ENCODE data around the gene DDX39B.
"Not testable (repeated sequence)": the region's sequence is repeated elsewhere in the genome, so short reads cannot be mapped to it uniquely, and the experiment has no call there.

Gene DDX39B

DNA sequence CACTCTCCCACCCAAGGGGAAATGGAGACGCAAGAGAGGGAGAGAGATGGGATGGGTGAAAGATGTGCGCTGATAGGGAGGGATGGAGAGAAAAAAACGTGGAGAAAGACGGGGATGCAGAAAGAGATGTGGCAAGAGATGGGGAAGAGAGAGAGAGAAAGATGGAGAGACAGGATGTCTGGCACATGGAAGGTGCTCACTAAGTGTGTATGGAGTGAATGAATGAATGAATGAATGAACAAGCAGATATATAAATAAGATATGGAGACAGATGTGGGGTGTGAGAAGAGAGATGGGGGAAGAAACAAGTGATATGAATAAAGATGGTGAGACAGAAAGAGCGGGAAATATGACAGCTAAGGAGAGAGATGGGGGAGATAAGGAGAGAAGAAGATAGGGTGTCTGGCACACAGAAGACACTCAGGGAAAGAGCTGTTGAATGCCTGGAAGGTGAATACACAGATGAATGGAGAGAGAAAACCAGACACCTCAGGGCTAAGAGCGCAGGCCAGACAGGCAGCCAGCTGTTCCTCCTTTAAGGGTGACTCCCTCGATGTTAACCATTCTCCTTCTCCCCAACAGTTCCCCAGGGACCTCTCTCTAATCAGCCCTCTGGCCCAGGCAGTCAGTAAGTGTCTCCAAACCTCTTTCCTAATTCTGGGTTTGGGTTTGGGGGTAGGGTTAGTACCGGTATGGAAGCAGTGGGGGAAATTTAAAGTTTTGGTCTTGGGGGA is 34.3 kb upstream of the DDX39B start:
- DNase-seq (ENCODE audit: low read depth), result no peak

DNA sequence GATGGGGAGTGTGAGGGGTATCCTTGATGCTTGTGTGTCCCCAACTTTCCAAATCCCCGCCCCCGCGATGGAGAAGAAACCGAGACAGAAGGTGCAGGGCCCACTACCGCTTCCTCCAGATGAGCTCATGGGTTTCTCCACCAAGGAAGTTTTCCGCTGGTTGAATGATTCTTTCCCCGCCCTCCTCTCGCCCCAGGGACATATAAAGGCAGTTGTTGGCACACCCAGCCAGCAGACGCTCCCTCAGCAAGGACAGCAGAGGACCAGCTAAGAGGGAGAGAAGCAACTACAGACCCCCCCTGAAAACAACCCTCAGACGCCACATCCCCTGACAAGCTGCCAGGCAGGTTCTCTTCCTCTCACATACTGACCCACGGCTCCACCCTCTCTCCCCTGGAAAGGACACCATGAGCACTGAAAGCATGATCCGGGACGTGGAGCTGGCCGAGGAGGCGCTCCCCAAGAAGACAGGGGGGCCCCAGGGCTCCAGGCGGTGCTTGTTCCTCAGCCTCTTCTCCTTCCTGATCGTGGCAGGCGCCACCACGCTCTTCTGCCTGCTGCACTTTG is 33.6 kb upstream of the DDX39B start, which contains the start of gene TNF:
Gene TNF (plus strand): TSS at position 231 of the 567 bp plus-strand sequence. CDS start 177 bp downstream, at position 408.
- DNase-seq (ENCODE audit: low read depth), result no peak

DNA sequence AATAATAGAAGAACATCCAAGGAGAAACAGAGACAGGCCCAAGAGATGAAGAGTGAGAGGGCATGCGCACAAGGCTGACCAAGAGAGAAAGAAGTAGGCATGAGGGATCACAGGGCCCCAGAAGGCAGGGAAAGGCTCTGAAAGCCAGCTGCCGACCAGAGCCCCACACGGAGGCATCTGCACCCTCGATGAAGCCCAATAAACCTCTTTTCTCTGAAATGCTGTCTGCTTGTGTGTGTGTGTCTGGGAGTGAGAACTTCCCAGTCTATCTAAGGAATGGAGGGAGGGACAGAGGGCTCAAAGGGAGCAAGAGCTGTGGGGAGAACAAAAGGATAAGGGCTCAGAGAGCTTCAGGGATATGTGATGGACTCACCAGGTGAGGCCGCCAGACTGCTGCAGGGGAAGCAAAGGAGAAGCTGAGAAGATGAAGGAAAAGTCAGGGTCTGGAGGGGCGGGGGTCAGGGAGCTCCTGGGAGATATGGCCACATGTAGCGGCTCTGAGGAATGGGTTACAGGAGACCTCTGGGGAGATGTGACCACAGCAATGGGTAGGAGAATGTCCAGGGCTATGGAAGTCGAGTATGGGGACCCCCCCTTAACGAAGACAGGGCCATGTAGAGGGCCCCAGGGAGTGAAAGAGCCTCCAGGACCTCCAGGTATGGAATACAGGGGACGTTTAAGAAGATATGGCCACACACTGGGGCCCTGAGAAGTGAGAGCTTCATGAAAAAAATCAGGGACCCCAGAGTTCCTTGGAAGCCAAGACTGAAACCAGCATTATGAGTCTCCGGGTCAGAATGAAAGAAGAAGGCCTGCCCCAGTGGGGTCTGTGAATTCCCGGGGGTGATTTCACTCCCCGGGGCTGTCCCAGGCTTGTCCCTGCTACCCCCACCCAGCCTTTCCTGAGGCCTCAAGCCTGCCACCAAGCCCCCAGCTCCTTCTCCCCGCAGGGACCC is 32.6 kb upstream of the DDX39B start:
- no peak for DNase-seq (ENCODE audit: low read depth)

DNA sequence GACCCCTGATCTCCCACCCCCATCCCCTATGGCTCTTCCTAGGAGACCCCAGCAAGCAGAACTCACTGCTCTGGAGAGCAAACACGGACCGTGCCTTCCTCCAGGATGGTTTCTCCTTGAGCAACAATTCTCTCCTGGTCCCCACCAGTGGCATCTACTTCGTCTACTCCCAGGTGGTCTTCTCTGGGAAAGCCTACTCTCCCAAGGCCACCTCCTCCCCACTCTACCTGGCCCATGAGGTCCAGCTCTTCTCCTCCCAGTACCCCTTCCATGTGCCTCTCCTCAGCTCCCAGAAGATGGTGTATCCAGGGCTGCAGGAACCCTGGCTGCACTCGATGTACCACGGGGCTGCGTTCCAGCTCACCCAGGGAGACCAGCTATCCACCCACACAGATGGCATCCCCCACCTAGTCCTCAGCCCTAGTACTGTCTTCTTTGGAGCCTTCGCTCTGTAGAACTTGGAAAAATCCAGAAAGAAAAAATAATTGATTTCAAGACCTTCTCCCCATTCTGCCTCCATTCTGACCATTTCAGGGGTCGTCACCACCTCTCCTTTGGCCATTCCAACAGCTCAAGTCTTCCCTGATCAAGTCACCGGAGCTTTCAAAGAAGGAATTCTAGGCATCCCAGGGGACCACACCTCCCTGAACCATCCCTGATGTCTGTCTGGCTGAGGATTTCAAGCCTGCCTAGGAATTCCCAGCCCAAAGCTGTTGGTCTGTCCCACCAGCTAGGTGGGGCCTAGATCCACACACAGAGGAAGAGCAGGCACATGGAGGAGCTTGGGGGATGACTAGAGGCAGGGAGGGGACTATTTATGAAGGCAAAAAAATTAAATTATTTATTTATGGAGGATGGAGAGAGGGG is 31.7 kb upstream of the DDX39B start:
- DNase-seq (ENCODE audit: low read depth), result no peak

DNA sequence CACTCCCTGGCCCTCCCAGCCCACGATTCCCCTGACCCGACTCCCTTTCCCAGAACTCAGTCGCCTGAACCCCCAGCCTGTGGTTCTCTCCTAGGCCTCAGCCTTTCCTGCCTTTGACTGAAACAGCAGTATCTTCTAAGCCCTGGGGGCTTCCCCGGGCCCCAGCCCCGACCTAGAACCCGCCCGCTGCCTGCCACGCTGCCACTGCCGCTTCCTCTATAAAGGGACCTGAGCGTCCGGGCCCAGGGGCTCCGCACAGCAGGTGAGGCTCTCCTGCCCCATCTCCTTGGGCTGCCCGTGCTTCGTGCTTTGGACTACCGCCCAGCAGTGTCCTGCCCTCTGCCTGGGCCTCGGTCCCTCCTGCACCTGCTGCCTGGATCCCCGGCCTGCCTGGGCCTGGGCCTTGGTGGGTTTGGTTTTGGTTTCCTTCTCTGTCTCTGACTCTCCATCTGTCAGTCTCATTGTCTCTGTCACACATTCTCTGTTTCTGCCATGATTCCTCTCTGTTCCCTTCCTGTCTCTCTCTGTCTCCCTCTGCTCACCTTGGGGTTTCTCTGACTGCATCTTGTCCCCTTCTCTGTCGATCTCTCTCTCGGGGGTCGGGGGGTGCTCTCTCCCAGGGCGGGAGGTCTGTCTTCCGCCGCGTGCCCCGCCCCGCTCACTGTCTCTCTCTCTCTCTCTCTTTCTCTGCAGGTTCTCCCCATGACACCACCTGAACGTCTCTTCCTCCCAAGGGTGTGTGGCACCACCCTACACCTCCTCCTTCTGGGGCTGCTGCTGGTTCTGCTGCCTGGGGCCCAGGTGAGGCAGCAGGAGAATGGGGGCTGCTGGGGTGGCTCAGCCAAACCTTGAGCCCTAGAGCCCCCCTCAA is 30.5 kb upstream of the DDX39B start, which contains the start of gene LTA:
Gene LTA (plus strand): TSS at position 249 of the 871 bp plus-strand sequence. CDS start 454 bp downstream, at position 703.
- no peak for DNase-seq (ENCODE audit: low read depth)

DNA sequence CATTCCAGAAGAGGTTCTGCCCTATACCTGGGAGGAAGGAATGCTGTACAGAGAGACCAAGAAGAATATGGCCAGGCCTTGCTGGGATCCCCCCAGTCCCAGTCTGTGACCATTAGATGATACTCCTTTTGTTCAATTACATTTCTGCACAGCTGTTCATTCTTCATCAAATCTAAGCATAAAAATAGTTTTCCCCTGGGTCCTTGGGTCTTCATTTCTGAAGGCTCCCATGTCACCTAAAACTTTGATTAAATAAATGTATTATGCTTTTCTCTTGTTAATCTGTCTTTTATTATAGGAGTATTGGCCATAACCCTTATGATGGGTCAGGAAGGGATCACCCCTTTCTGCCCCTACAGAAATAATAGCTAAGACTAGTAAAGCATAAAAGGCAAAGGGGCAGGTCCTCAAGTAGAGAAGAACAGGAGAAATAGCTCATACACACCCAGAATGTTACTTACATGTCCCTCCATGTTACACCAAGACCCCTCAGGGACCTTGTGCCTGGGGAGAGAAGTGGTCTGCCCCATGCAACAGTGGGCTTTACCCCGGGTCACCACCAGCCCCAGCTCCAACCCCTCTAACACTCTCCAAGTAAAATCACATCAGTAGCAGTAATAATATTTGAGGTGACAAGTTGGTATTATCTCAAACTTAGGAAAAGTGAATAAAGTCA is 28.2 kb upstream of the DDX39B start:
- no peak for DNase-seq (ENCODE audit: low read depth)

DNA sequence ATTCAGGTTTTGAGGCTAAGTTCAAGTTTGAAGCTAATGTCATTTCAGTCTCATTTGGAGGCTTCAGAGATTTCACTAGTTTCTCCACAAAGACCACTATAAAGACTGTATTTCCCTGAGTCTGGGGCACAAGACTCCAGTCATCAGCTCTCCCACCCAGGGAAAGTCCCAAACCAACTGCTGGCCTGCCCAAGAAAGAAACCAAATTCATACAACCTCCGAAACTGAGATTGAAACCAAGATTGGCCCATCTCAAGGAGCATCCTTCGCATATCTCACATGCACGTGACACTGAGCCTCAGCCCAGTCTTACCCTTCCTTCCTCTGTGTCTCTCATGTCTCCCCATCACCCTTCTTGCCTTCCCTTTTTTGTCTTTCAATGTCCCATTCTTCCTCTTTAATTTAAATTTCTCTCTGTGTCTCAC is 26.7 kb upstream of the DDX39B start:
- DNase-seq (ENCODE audit: low read depth), result no peak

DNA sequence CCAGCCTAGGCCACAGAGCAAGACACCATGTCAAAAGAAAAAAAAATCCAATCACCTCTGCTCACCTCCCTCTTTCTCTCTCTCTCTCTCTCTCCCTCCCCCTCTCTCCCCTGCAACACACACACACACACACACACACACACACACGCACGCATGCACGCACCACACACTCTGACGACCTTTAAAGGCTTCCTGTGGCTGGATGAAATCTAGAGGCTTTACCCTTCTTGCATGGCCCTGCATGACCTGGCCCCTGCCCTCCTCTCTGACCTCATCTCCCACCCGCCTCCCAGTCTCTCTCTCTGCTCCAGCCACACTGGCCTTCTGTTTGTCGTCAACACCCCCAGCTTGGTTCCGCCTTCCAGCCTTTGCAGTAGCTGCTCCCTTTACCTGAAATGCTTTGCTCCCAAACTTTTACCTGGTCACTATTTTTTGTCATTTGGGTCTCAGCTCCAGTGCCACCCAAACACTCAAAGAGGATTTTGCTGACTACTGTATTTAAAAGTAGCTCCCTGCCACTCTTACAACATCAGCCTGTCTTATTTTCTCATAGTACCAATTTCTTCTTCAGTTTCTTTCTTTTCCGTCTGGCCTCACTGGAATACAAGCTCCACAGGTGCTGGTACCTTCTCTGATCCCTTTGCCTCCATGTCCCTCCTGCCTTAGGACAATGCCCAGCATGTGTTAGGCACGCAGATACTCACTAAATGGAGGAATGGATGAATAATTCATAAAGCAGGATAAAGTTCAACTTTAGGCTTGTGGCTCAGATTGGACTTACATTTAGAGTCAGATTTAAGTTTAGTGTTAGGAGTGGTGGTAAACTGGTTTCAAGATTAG is 25.9 kb upstream of the DDX39B start:
- no peak for DNase-seq (ENCODE audit: low read depth)

DNA sequence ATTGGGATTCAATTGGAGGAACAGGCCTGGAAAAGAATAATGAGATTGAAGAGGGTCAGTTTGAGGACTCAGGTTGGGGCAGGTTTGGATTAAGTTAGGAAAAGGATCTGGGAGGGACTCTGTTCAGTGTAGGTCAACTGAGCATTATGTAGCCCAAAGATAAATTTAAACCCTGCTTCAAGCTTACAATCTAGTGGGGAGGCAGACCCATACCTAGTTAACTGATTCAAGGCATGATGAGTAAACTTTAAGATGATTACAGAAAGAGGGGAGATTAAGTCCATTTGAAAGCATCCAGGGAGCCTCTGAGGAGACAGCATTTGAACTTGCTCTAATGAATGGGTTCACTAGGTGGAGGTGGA is 18.9 kb upstream of the DDX39B start:
- DNase-seq (ENCODE audit: low read depth), result no peak

DNA sequence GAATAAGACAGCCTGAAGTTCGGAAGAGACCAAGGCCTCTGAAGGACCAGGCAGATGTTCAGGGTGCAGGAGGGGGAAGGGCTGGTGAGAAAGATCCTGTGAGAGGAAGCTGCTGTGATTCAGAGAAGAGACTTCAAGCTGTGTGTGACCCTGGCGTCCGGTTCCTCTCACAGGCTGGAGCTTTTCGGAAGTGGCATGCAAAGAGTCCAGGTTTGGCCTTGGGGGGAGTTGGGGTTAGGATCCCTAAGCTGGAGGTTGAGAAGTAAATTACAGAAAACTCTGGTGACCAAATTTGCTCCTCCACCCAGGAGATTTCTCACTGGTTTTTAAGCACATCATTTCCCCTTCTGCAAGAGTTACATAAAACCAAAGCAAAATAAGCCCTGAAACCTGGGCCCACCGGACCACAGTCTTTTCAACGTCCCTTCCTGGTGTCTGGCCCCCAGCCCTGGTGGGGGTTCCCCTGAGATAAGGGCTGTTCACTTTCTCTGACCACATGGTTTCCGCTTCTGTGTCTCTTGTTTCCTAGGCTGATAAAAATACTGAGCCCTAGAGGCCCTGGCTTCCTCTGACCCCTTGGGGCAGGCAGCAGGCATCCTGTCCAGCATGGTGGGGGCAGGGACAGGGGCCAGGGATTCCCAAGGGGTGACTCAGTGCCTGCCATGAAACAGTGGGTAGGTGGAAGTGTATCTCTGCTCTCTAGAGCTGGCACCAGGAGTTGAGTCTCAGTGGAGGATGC is 18.3 kb upstream of the DDX39B start:
- DNase-seq (ENCODE audit: low read depth), result no peak

DNA sequence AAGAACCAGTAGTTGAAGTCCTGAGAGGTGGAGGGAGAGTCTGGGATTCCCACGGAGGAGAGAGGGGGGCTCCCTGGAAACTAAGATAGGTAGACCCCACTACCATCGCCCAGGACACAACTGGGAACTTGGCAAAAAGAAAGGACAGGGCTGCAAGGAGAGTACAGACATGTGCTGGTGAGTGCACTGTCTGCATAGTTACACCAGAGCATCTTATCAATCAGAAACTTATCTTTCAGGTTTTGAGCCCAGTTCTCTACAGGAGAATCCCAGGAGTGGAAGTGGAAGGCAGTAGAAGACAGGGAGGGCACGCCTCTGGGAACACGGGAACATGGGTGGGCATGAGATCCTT is 17.8 kb upstream of the DDX39B start:
- no peak for DNase-seq (ENCODE audit: low read depth)

DNA sequence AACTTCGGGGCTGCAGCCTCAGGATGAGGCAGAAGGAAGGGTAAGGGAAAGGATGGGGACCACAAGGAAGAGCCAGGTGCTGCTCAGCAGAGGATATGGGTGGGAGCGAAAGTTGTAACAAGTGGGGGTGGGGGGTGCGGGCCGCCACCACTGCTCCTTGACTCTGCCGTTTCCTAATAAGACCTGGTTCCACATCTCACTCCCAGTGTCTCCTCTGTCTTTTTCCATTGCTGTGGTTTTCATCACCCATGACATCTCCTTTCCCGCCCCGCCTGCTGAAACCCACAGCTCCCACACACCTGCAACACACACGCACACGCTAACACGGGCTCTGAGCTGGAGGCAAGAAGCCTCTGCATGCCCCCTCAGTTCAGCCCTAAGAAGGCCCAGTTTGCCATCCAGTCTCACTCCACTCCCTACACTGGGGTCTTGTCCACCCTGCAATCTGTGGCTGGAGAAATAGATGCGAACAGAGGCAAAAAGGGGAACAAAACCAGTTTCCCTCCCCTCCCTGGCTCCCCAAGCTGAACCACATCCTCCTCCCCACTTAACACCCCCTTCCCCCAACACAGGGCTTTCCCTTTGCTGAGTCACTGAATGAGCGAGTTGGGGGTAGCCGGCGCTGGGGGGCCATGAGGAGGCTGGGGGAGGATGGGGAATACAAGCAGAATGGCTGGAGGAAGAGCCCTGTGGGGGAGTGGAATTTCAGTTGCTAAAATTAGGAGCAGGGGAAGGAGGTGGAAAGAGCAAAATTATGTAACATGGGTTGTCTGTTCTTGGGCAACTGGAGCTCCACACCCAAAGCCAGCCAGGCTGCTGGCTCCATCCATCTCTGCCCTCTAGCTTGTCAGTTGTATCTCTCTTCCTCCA is 17.1 kb upstream of the DDX39B start:
- DNase-seq (ENCODE audit: low read depth), result no peak

DNA sequence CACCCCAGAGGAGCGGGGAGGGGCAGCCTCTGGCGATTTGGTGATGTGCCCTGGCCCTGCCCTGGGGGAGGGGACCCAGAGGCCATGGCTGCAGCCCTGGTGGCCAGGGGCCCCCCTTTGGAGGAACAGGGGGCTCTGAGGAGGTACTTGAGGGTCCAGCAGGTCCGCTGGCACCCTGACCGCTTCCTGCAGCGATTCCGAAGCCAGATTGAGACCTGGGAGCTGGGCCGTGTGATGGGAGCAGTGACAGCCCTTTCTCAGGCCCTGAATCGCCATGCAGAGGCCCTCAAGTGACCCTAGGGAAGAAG is 16.5 kb upstream of the DDX39B start:
- no peak for DNase-seq (ENCODE audit: low read depth)

DNA sequence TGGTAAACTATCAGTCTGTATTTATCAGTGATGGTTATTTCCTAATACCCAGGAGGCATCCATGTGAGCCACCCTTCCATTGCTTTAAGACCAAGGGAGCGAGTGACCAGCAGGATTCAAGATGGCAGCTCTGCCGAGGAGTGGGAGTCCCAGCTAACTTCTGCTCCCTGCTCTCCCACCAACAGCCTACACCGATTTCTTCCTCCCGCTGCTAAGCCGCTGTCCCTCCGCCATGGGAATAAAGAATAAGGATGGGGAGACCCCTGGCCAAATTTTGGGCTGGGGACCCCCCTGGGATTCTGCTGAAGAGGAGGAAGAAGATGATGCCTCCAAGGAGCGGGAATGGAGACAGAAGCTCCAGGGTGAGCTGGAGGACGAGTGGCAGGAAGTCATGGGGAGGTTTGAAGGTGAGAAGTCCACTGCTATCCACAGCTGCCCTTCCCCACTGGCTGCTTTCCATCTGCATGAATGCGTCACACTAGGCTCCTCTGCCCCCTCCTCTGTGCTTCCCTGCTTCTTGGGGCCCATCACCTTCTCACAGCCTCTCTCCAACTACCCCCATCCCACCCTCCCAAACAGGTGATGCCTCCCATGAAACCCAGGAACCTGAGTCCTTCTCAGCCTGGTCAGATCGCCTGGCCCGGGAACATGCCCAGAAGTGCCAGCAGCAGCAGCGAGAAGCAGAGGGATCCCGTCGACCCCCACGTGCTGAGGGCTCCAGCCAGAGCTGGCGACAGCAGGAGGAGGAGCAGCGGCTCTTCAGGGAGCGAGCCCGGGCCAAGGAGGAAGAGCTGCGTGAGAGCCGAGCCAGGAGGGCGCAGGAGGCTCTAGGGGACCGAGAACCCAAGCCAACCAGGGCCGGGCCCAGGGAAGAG is 15.9 kb upstream of the DDX39B start:
- DNase-seq (ENCODE audit: low read depth), result no peak

DNA sequence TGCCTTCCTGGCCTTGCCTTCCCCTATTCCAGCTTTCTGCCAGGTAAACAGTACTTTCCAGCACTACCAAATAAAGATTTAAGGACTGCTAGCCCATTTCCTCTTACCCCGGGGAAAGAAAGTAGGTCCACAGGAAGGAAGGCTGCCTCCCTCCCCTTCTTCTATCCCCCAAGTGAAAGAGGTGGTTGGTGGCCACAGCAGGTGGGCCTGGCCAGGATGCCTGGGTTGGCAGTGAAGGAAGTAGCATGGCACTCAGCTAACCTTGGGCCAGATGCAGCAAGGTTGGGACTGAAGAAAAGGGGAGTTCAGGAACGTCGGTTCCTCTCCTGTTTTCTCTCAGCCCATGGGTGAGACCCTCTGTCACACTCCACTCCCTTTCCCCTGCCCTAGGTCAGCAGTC is 14.5 kb upstream of the DDX39B start:
- DNase-seq (ENCODE audit: low read depth), result no peak

DNA sequence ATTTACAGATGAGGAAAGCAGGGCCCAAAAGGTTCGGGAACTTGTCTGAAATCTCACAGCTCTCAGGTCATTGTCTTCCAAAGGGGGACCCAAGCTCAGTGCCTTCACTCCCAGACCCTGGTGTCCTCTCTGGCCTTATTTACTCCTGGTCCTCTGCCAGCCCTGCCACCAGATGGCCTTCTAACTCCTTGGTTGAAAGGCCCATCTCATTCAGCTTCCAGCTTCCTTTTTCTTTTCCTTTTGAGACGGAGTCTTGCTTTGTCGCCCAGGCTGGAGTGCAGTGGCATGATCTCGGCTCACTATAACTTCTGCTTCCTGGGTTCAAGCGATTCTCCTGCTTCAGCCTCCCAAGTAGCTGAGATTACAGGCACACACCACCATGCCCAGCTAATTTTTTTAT is 9.6 kb upstream of the DDX39B start:
- not testable (repeated sequence) for DNase-seq (ENCODE audit: low read depth)

DNA sequence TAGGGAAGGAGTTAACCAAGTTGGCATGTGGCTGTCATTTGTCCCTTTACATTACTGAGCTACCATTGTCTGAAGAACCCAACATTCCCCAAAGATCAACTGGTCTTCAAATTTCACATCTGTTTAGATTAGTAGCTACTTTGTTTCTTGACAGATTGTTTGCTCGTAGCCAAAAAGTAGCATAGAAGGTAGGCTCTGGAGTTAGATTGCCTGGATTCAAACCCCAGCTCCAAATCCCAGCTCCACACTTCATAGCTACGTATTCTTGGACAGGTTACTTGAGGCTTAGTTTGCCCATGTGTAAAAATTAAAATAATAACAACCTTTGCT is 6.7 kb upstream of the DDX39B start:
- no peak for DNase-seq (ENCODE audit: low read depth)
